DND-41 (cell line): ENCODE results near the gene TMEM117.

Experiments used
- ATAC-seq: fragments of 200-7000 bp; cut with Tn5 transposase; 3 replicates; pipeline ENCODE4 v1.9.1; 2021; ENCODE audit warnings: low read depth; ENCODE audit not compliant: insufficient read depth
- DNase-seq: peaks from one replicate; pipeline ENCODE4 v3.0.0-alpha.2; 2020
- H2AFZ ChIP-seq: 2 replicates; pipeline ENCODE4 v1.6.0; 2012; ENCODE audit warnings: low read depth, low read length
- H3K27ac ChIP-seq: 2 replicates; pipeline ENCODE4 v1.5.1; 2012; ENCODE audit warnings: low read length, inconsistent platforms
- H3K27me3 ChIP-seq: fragments of 200-600 bp; sonication (generic); 2 replicates; pipeline ENCODE4 v1.6.0; 2012; ENCODE audit warnings: low read length, mild to moderate bottlenecking, inconsistent platforms; ENCODE audit not compliant: insufficient read depth, poor library complexity
- H3K36me3 ChIP-seq: 2 replicates; pipeline ENCODE4 v1.5.1; 2012; ENCODE audit warnings: low read length, inconsistent platforms; ENCODE audit not compliant: insufficient read depth
- H3K4me1 ChIP-seq: 2 replicates; pipeline ENCODE4 v1.5.1; 2012; ENCODE audit warnings: mild to moderate bottlenecking, low read length; ENCODE audit not compliant: insufficient read depth
- H3K4me2 ChIP-seq: 2 replicates; pipeline ENCODE4 v1.6.0; 2012; ENCODE audit warnings: mild to moderate bottlenecking, moderate library complexity, low read length, inconsistent platforms; ENCODE audit not compliant: insufficient read depth
- H3K4me3 ChIP-seq, 2 experiments: fragments of 200-600 bp in 1 of 2; shearing (Covaris generic) in 1 of 2; 2 replicates each; pipeline ENCODE4 v1.5.1; 2012 to 2016; ENCODE audit warnings: inconsistent platforms in 2 of 2, low read length in 2 of 2, mild to moderate bottlenecking in 2 of 2, low read depth in 1 of 2, moderate library complexity in 1 of 2
- H3K79me2 ChIP-seq: 2 replicates; pipeline ENCODE4 v1.6.0; 2012; ENCODE audit warnings: low read length, inconsistent platforms; ENCODE audit not compliant: insufficient read depth
- H3K9ac ChIP-seq: 2 replicates; pipeline ENCODE4 v1.6.0; 2012; ENCODE audit warnings: low read depth, mild to moderate bottlenecking, inconsistent platforms, low read length, moderate library complexity
- H3K9me3 ChIP-seq: 2 replicates; pipeline ENCODE4 v1.5.1; 2012; ENCODE audit warnings: low read length, moderate library complexity, mild to moderate bottlenecking, inconsistent platforms; ENCODE audit not compliant: insufficient read depth, severe bottlenecking
- H4K20me1 ChIP-seq: 2 replicates; pipeline ENCODE4 v1.6.0; 2012; ENCODE audit warnings: low read length; ENCODE audit not compliant: insufficient read depth
- CTCF ChIP-seq: IDR thresholded peaks from 2 replicates; pipeline ENCODE4 v1.5.1; 2012; ENCODE audit warnings: borderline replicate concordance, low read length, moderate library complexity, mild to moderate bottlenecking; ENCODE audit not compliant: poor library complexity, severe bottlenecking; ENCODE audit errors: extremely low read depth
- EZH2 ChIP-seq: IDR thresholded peaks from 3 replicates; pipeline ENCODE4 v1.6.1; 2012; ENCODE audit warnings: borderline replicate concordance, low read depth, mild to moderate bottlenecking, moderate library complexity, low read length, inconsistent platforms; ENCODE audit not compliant: severe bottlenecking

The TMEM117 gene

DNA sequence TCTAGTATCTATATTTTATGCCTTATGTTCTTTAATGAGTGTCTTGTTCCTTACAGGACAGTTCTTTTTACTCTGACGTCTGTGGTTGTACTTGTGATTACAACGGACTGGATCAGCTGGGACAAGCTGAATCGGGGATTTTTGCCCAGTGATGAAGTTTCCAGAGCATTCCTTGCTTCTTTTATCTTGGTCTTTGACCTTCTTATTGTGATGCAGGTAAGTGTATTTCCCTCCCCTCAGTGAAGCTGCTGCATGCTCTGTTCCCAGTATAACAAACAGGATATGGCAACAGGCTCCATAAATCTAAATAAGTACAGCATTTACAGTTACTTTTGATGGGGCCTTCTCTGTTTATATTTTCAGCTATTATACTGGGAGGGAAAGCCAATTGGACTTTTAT, 463.6 kb downstream of the TMEM117 start:
- Histone ChIP-seq H4K20me1 (no peaks in the 10 kb centered on the region), H3K9ac (no peak overlapping the region), H3K27me3 (no peaks in the 10 kb centered on the region), H3K79me2 (no peaks in the 10 kb centered on the region), H3K4me2 (no peak overlapping the region), H3K27ac (no peak overlapping the region), H3K4me3 (no peak overlapping the region), H3K36me3 (no peaks in the 10 kb centered on the region), H2AFZ (no peak overlapping the region), H3K9me3 (no peaks in the 10 kb centered on the region), H3K4me1 (no peaks in the 10 kb centered on the region)
- TF ChIP-seq EZH2: no peak
- no peak for TF ChIP-seq CTCF
- no peak for DNase-seq
- no peak for ATAC-seq

DNA sequence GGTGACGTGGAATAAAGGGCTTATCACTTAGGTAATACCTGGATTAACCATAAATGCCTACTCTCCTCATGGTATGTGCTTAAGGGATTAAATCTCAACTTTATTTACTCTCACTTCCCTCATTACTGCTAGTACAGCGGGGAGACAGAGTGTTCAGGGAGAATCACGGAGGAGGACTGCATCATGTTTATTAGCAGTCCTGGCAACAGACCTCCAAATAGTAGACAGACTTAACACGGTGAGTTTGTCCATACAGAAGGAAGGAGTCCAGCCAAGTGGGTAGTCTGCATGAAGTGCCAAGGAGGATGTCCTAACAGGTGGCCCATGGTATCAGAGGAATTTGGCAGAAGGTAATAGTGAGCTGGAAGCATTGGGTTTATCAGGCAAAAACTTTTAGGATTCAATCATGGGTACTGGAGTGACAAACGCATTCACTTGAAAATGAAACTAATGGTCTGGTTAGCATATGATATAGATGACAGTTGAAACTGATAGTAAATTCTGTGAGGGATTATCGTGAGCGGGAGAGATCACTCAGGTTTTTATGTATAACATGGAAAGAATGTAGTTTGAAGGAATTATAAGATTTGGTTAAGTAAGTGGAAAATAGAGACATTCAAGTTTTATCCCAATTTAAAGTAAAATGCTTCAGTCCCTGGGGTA, 471.8 kb downstream of the TMEM117 start:
- ATAC-seq (no peak), DNase-seq (no peak)
- Histone ChIP-seq H3K4me2 (no peak overlapping the region), H3K27ac (no peak overlapping the region), H3K27me3 (no peaks in the 10 kb centered on the region), H3K9ac (no peak overlapping the region), H3K79me2 (no peaks in the 10 kb centered on the region), H3K9me3 (no peaks in the 10 kb centered on the region), H3K36me3 (no peaks in the 10 kb centered on the region), H4K20me1 (no peaks in the 10 kb centered on the region), H3K4me3 (no peak overlapping the region), H3K4me1 (no peaks in the 10 kb centered on the region), H2AFZ (no peak overlapping the region)
- no peak for TF ChIP-seq CTCF

GRCh38 chr12:44313188-44313587, 477.3 kb downstream of the TMEM117 start:
- Histone ChIP-seq H3K27me3 (no peaks in the 10 kb centered on the region), H3K9ac (no peak overlapping the region), H3K4me3 (no peak overlapping the region), H3K4me1 (no peaks in the 10 kb centered on the region), H3K79me2 (no peaks in the 10 kb centered on the region), H3K4me2 (no peak overlapping the region), H2AFZ (no peak overlapping the region), H3K36me3 (no peaks in the 10 kb centered on the region), H4K20me1 (no peaks in the 10 kb centered on the region), H3K27ac (no peak overlapping the region), H3K9me3 (no peaks in the 10 kb centered on the region)
- no peak for TF ChIP-seq CTCF
- TF ChIP-seq EZH2: no peak
- ATAC-seq (no peak), DNase-seq (no peak)
